ENCODE measurements around the gene CATSPERB.
"Not testable (repeated sequence)": the region's sequence is repeated elsewhere in the genome, so short reads cannot be mapped to it uniquely, and the experiment has no call there.

Gene CATSPERB

GRCh38 chr14:91573894-91574837 is 157.7 kb downstream of the CATSPERB start:
- DNase-seq, result peak; percentile 95

GRCh38 chr14:91573528-91573893 is 158.4 kb downstream of the CATSPERB start:
- no peak for DNase-seq

- no peak for DNase-seq
Measured at GRCh38 chr14:91570021-91570420, 161.9 kb downstream of the CATSPERB start.

DNA sequence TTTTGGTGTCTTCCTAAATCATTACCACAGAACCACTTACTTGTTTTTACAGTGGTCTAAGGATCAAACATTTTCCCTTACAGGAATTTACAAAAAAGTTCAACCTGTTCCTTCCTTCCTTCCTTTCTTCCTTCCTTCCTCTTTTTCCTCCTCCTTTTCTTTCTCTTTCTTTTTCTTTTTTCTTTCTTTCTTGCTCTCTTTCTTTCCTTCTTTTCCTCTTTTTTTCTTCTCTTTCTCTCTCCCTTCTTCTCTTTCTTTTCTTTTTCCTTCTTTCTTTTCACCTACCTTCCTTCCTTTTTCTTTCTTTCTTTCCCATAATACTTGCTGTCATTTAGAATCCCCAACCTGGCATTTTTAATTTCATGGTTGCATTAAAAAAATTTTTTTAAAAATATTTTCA is 162.6 kb downstream of the CATSPERB start:
- DNase-seq, result no peak

GRCh38 chr14:91568626-91569025 is 163.3 kb downstream of the CATSPERB start:
- no peak for DNase-seq

DNA sequence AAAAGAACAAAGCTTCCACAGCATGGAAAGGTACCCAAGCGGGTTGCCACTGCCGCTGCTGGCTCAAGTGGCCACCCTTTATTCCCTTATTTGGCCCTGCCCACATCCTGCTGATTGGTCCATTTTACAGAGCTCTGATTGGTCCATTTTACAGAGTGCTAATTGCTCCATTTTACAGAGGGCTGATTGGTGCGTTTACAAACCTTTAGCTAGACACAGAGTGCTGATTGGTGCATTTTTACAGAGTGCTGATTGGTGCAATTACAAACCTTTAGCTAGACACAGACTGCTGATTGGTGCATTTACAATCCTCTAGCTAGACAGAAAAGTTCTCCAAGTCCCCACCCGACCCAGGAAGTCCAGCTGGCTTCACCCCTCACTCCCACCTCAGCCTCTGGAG is 164.1 kb downstream of the CATSPERB start:
- not testable (repeated sequence) for DNase-seq

DNA sequence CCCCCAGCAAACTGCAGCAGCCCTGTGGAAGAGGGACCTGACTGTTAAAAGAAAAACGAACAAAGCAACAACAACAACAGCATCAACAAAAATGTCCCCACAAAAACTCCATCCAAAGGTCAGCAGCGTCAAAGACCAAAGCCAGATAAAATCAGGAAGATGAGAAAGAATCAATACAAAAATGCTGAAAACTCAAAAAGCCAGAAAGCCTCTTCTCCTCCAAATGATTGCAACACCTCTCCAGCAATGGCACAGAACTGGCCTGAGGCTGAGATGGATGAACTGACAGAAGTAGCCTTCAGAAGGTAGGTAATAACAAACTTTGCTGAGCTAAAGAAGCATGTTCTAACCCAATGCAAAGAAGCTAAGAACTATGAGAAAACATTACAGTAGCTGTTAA is 176.4 kb downstream of the CATSPERB start:
- no peak for DNase-seq

DNA sequence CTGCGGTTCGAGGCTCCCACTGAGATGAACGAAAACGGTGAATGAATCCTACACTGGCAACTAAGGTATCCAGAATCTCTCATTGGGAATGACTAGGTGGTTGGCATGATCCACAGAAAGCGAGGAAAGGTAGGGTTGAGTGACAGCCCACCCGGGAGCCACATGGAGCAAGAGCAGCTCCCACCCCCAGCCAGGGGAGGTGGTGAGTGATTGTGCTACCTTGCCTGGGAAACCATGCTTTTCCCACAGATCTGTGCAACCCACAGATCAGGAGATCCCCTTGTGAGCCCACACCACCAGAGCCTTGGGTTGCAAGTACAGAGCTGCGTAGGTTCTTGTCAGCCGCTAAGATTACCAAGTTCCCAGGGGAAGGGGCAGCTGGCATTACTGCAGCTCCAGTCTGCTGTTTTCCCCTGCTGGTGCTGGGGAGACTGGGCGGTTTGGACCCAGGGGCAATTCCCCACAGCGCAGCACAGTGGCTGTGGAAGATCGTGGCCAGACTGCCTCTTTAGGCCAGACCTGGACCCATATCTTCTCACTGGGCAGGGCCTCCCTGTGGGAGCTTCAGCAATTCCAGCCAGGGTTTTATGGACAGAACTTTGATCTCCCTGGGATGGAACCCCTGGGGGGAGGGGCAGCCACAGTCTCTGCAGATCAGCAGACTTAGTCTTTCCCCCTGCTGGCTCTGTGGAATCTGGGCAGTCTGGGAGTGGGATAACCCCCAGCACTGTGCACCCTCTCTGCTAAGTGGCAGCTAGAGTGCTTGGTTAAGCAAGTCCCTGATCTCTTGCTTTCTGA is 177.2 kb downstream of the CATSPERB start:
- DNase-seq, result no peak

GRCh38 chr14:91548108-91548507 is 183.8 kb downstream of the CATSPERB start:
- no peak for DNase-seq

- no peak for DNase-seq
Measured at GRCh38 chr14:91545946-91546716, 185.8 kb downstream of the CATSPERB start.

- no peak for DNase-seq
Measured at GRCh38 chr14:91545204-91545603, 186.7 kb downstream of the CATSPERB start.

DNA sequence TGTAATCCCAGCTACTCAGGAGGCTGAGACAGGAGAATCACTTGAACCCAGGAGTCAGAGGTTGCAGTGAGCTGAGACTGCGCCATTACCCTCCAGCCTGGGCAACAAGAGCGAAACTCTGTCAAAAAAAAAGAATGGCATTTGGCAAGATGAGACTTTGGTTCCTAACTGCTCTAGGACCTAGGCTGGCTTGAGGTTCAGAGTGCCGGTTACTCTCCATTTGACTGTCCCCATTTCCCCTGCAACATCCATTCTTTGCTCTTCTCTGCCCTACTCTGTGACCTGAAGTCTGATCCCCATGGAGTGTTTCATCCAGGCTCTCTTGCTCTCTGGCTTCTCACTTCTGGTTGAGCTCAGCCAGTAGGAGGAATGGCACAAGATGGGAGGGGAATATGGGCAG is 195.6 kb downstream of the CATSPERB start:
- DNase-seq, result no peak

DNA sequence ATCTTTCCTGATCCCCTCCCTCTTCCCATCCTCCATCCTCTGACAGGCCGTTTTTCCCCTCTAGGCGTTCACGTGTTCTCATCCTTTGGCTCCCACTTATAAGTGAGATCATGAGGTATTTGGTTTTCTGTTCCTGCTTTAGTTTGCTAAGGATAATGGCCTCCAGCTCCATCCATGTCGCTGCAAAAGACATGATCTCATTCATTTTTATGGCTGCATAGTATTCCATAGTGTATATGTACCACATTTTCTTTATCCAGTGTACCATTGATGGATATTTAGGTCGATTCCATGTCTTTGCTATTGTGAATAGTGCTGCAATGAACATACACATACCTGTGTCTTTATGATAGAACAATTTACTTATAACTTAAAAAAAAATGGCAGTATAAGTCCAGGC is 197.8 kb downstream of the CATSPERB start:
- DNase-seq, result not testable (repeated sequence)

DNA sequence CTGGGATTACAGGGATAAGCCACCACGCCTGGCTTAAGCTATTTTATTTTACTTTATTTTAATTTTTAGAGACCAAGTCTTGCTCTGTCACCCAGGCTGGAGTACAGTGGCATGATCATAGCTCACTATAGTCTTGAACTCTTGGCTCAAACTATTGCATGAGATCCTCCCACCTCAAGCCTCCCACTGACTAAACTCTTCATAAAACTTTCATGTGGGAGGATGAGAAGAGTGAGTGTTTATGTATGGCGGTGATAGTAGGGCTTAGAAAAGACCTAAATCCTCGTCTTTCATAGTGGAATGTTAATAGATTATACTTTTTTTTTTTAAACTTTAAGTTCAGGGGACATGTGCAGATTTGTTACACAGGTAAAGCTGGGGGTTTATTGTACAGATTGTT is 198.3 kb downstream of the CATSPERB start:
- DNase-seq, result no peak
